SK-N-SH (cell line): ENCODE data around the gene MBOAT2. TPM values are rescaled to one million over a fixed set of nuclear protein-coding genes. Genes with fewer than 3 reads are reported as not detected.

ENCODE experiments used
- CTCF ChIA-PET: fragments of 300-600, 350-600 bp; formaldehyde crosslinking; extraction: SDS; loops from one replicate; lab custom pipeline; 2021; lab: Yijun Ruan, JAX
- POLR2A ChIA-PET: fragments of 350-600 bp; sonication (Branson Sonifier 250); formaldehyde crosslinking; extraction: SDS; loops from one replicate; lab custom pipeline; 2020; ENCODE audit warnings: antibody characterized with exemption, inconsistent platforms; lab: Yijun Ruan, JAX
- DNase-seq: peaks from one replicate; pipeline ENCODE4 v3.0.0; 2012
- H2AFZ ChIP-seq: fragments of 200-600 bp; sonication (generic); 2 replicates; pipeline ENCODE4 v1.8.1; 2016; ENCODE audit warnings: antibody characterized with exemption, mild to moderate bottlenecking, low read depth
- H3F3A ChIP-seq: fragments of 200-600 bp; sonication (generic); replicated peaks from 2 replicates; pipeline ENCODE3; 2016; ENCODE audit warnings: antibody characterized with exemption, mild to moderate bottlenecking; ENCODE audit not compliant: insufficient read depth
- H3K27ac ChIP-seq, 2 experiments: fragments of 200-500 bp in 1 of 2; fragments of 200-600 bp in 1 of 2; sonication (Bioruptor generic) in 1 of 2; sonication (generic), shearing (Covaris generic) in 1 of 2; 2 replicates each; pipeline versions ENCODE4 v1.5.1 to v1.6.1; 2014 to 2016; ENCODE audit warnings: low read depth in 2 of 2, inconsistent platforms in 1 of 2, low read length in 1 of 2, mild to moderate bottlenecking in 1 of 2, mixed read lengths in 1 of 2
- H3K27me3 ChIP-seq: fragments of 200-600 bp; sonication (generic), shearing (Covaris generic); 2 replicates; pipeline ENCODE4 v1.6.1; 2016; ENCODE audit warnings: mixed run types; ENCODE audit not compliant: insufficient read depth
- H3K36me3 ChIP-seq, 2 experiments: fragments of 200-500 bp in 1 of 2; fragments of 200-600 bp in 1 of 2; sonication (Bioruptor generic) in 1 of 2; sonication (generic) in 1 of 2; replicated peaks in 1 of 2; 2 replicates each; pipeline versions ENCODE3 to v1.5.1; 2014 to 2016; ENCODE audit warnings: low read length in 1 of 2, mild to moderate bottlenecking in 1 of 2; ENCODE audit not compliant: insufficient read depth in 2 of 2, control insufficient read depth in 1 of 2
- H3K4me1 ChIP-seq, 2 experiments: fragments of 200-500 bp in 1 of 2; fragments of 200-600 bp in 1 of 2; sonication (Bioruptor generic) in 1 of 2; sonication (generic), shearing (Covaris generic) in 1 of 2; 2 replicates each; pipeline versions ENCODE4 v1.5.1 to v1.6.1; 2014 to 2016; ENCODE audit warnings: low read depth in 1 of 2, low read length in 1 of 2, mixed run types in 1 of 2; ENCODE audit not compliant: insufficient read depth in 2 of 2, control insufficient read depth in 1 of 2
- H3K4me2 ChIP-seq: fragments of 200-600 bp; sonication (generic), shearing (Covaris generic); 2 replicates; pipeline ENCODE4 v1.6.1; 2017; ENCODE audit warnings: mixed run types
- H3K4me3 ChIP-seq, 2 experiments: fragments of 200-500 bp in 1 of 2; fragments of 200-600 bp in 1 of 2; sonication (Bioruptor generic) in 1 of 2; sonication (generic), shearing (Covaris generic) in 1 of 2; 2 replicates each; pipeline versions ENCODE4 v1.5.1 to v1.8.1; 2014 to 2016; ENCODE audit warnings: low read depth in 2 of 2, inconsistent platforms in 1 of 2, low read length in 1 of 2, mild to moderate bottlenecking in 1 of 2, mixed read lengths in 1 of 2, moderate library complexity in 1 of 2
- H3K79me2 ChIP-seq: fragments of 200-600 bp; sonication (generic); 2 replicates; pipeline ENCODE4 v1.8.1; 2017; ENCODE audit warnings: mild to moderate bottlenecking; ENCODE audit not compliant: insufficient read depth
- H3K9ac ChIP-seq: fragments of 200-600 bp; sonication (generic); 2 replicates; pipeline ENCODE4 v1.6.1; 2017; ENCODE audit warnings: mixed run types
- H3K9me2 ChIP-seq: fragments of 200-600 bp; sonication (generic); 2 replicates; pipeline ENCODE4 v1.6.1; 2017; ENCODE audit warnings: mixed run types
- H3K9me3 ChIP-seq: fragments of 200-600 bp; sonication (generic); 2 replicates; pipeline ENCODE4 v1.6.1; 2017; ENCODE audit warnings: mixed run types, mild to moderate bottlenecking, moderate library complexity
- H4K20me1 ChIP-seq: fragments of 200-600 bp; sonication (generic); 2 replicates; pipeline ENCODE4 v1.6.1; 2017; ENCODE audit warnings: mild to moderate bottlenecking, mixed run types; ENCODE audit not compliant: insufficient read depth
- EP300 ChIP-seq, 2 experiments: IDR thresholded peaks; 2 replicates each; pipeline versions ENCODE4 v1.4.0 to v1.6.1; 2012; ENCODE audit warnings: borderline replicate concordance in 1 of 2, low read depth in 1 of 2, low read length in 1 of 2
- EZH2phosphoT487 ChIP-seq: fragments of 200-600 bp; sonication (generic); IDR thresholded peaks from 2 replicates; pipeline ENCODE4 v1.6.1; 2017; ENCODE audit warnings: low read depth, mixed run types, mild to moderate bottlenecking, antibody characterized with exemption, moderate library complexity, borderline replicate concordance
- FOSL2 ChIP-seq: IDR thresholded peaks from 2 replicates; pipeline ENCODE4 v1.4.0; 2012; ENCODE audit warnings: low read depth, mild to moderate bottlenecking, moderate library complexity, borderline replicate concordance
- IRF3 ChIP-seq: fragments of 150-350 bp; IDR thresholded peaks from 2 replicates; pipeline ENCODE4 v1.6.1; 2016; ENCODE audit warnings: mild to moderate bottlenecking, low read depth, low read length
- MEF2A ChIP-seq: IDR thresholded peaks from 2 replicates; pipeline ENCODE4 v1.4.0; 2012; ENCODE audit warnings: low read depth, borderline replicate concordance
- PBX3 ChIP-seq: IDR thresholded peaks from 2 replicates; pipeline ENCODE4; 2012
- RXRA ChIP-seq: IDR thresholded peaks from 2 replicates; pipeline ENCODE4 v1.4.0; 2012; ENCODE audit warnings: low read depth, mild to moderate bottlenecking, borderline replicate concordance
- SIN3A ChIP-seq: IDR thresholded peaks from 2 replicates; pipeline ENCODE4 v1.6.1; 2012; ENCODE audit warnings: low read depth, mild to moderate bottlenecking, low read length, moderate library complexity, borderline replicate concordance
- TCF12 ChIP-seq: IDR thresholded peaks from 2 replicates; pipeline ENCODE4 v1.4.0; 2012
- TEAD4 ChIP-seq: IDR thresholded peaks from 2 replicates; pipeline ENCODE4 v1.4.0; 2012; ENCODE audit warnings: mild to moderate bottlenecking, borderline replicate concordance; ENCODE audit not compliant: insufficient read depth
- USF2 ChIP-seq: fragments of 150-350 bp; IDR thresholded peaks from 2 replicates; pipeline ENCODE4 v1.6.1; 2017; ENCODE audit warnings: antibody characterized with exemption, low read length, low read depth, borderline replicate concordance
- WGBS: methylation state at CpG from one replicate; pipeline ENCODE4 v1.1.6; 2017; ENCODE audit warnings: low lambda C conversion rate; 5-methylcytosine and 5-hydroxymethylcytosine counted together
- polyA plus RNA-seq, 3 experiments: library from polyadenylated mRNA; depleted of rRNA; stranded (reverse); fragments of >200 nt; gene quantifications; 2 replicates each; pipeline ENCODE4 v1.2.3, GENCODE V29; 2012

MBOAT2 gene
- polyA plus RNA-seq, 1 of the 3 experiments (the other 2 are of a cell fraction), result 33.9 TPM

GRCh38 chr2:8863331-8863953 lies 140.0 kb downstream of the MBOAT2 start:
- H3K27me3 ChIP-seq, result no peaks in the 10 kb centered on the region
- no peak overlapping the region for H3K9ac ChIP-seq
- no peak for DNase-seq
- ChIA-PET POLR2A (no interaction called here), CTCF (interaction anchor here (0.9 to 3.9 kb wide), 6 partner anchors 10 to 276 kb away, joined by 3 to 20 read pairs (median 5); no protein-coding TSS in a partner anchor)
- H2AFZ ChIP-seq, result no peak overlapping the region
- no peak overlapping the region for H3K4me3 ChIP-seq
- no peaks in the 10 kb centered on the region for H4K20me1 ChIP-seq
- H3F3A ChIP-seq, result no peaks in the 10 kb centered on the region
- H3K4me2 ChIP-seq, result no peak overlapping the region
- no peaks in the 10 kb centered on the region for H3K9me3 ChIP-seq
- peaks cover 30 to 34% of the 10 kb centered on the region in 2 experiments for H3K36me3 ChIP-seq
- H3K4me1 ChIP-seq, result no peaks in the 10 kb centered on the region; a peak in 2 of 4 replicates
- no peaks in the 10 kb centered on the region for H3K79me2 ChIP-seq
- WGBS, result 89% methylated on average over 10 of the region's 10 CpGs
- H3K27ac ChIP-seq, result no peak overlapping the region
- TF ChIP-seq EP300 (IDR thresholded peaks at IDR 0.05; ENCODE audit: borderline replicate concordance in 1 of 2, low read depth in 1 of 2, low read length in 1 of 2) (no peak), FOSL2 (no peak), SIN3A (no peak)
- no peaks in the 10 kb centered on the region for H3K9me2 ChIP-seq

- Histone ChIP-seq H3K9ac (no peak overlapping the region), H3K4me3 (no peak overlapping the region), H3K9me3 (no peaks in the 10 kb centered on the region), H3F3A (no peaks in the 10 kb centered on the region), H3K9me2 (no peaks in the 10 kb centered on the region), H3K4me2 (no peak overlapping the region), H3K4me1 (no peaks in the 10 kb centered on the region; a peak in 2 of 4 replicates), H3K27ac (no peak overlapping the region), H3K36me3 (peaks cover 33 to 46% of the 10 kb centered on the region in 2 experiments), H4K20me1 (no peaks in the 10 kb centered on the region), H3K79me2 (no peaks in the 10 kb centered on the region), H3K27me3 (no peaks in the 10 kb centered on the region), H2AFZ (no peak overlapping the region)
- POLR2A ChIA-PET, result no interaction called here
- TF ChIP-seq PBX3 (no peak), TCF12 (no peak), USF2 (no peak), MEF2A (no peak), IRF3 (no peak), SIN3A (no peak), EZH2phosphoT487 (no peak), RXRA (no peak), TEAD4 (no peak)
- 93% methylated on average over 7 of the region's 7 CpGs for WGBS
- CTCF ChIA-PET, result interaction anchor here (0.8 to 3.9 kb wide), 4 partner anchors 11 to 281 kb away, joined by 3 to 20 read pairs (median 6); no protein-coding TSS in a partner anchor
- no peak for DNase-seq
Measured at GRCh38 chr2:8862230-8862629, 141.3 kb downstream of the MBOAT2 start.
